BLaER1 (cell line): ENCODE data around the gene WWC1.

ENCODE experiments used
- H3K27ac ChIP-seq: shearing (Covaris generic); formaldehyde crosslinking; 2 replicates; pipeline ENCODE4 v1.8.1; 2022
- H3K27me3 ChIP-seq: shearing (Covaris generic); formaldehyde crosslinking; 2 replicates; pipeline ENCODE4 v1.8.1; 2022
- H3K36me3 ChIP-seq: shearing (Covaris generic); formaldehyde crosslinking; 2 replicates; pipeline ENCODE4 v1.8.1; 2022
- H3K4me1 ChIP-seq: shearing (Covaris generic); formaldehyde crosslinking; 2 replicates; pipeline ENCODE4 v1.8.1; 2022
- H3K4me2 ChIP-seq: shearing (Covaris generic); formaldehyde crosslinking; 2 replicates; pipeline ENCODE4 v1.8.1; 2022
- H3K4me3 ChIP-seq: shearing (Covaris generic); formaldehyde crosslinking; 2 replicates; pipeline ENCODE4 v1.8.1; 2022
- H3K9ac ChIP-seq: shearing (Covaris generic); formaldehyde crosslinking; 2 replicates; pipeline ENCODE4 v1.8.1; 2022
- H3K9me3 ChIP-seq: shearing (Covaris generic); formaldehyde crosslinking; 2 replicates; pipeline ENCODE4 v1.8.1; 2022
- H4K20me1 ChIP-seq: shearing (Covaris generic); formaldehyde crosslinking; 2 replicates; pipeline ENCODE4 v1.8.1; 2022
- Cebpa-rat ChIP-seq: shearing (Covaris generic); IDR thresholded peaks from 2 replicates; pipeline ENCODE4 v1.8.1; 2022

WWC1 gene

GRCh38 chr5:168266016-168266415 is 25.4 kb upstream of the WWC1 start:
- H3K4me2 ChIP-seq, result no peak overlapping the region
- H3K27me3 ChIP-seq, result no peaks in the 10 kb centered on the region
- H3K9ac ChIP-seq, result no peak overlapping the region
- H3K9me3 ChIP-seq, result no peaks in the 10 kb centered on the region
- H3K4me1 ChIP-seq, result peaks cover 17% of the 10 kb centered on the region
- no peak for TF ChIP-seq Cebpa-rat
- no peak overlapping the region for H3K4me3 ChIP-seq
- H4K20me1 ChIP-seq, result no peaks in the 10 kb centered on the region
- H3K36me3 ChIP-seq, result peaks cover 32% of the 10 kb centered on the region
- H3K27ac ChIP-seq, result no peak overlapping the region

- Histone ChIP-seq H3K4me2 (peak overlapping the region; percentile 80), H3K27ac (no peak overlapping the region), H3K9ac (no peak overlapping the region)
Observed at GRCh38 chr5:168268949-168269936, 22.2 kb upstream of the WWC1 start.

GRCh38 chr5:168269937-168270330 is 21.5 kb upstream of the WWC1 start:
- no peaks in the 10 kb centered on the region for H3K36me3 ChIP-seq
- no peak overlapping the region for H3K27ac ChIP-seq
- H3K9ac ChIP-seq, result no peak overlapping the region
- H3K27me3 ChIP-seq, result no peaks in the 10 kb centered on the region
- H3K4me1 ChIP-seq, result peaks cover 17% of the 10 kb centered on the region
- H3K4me3 ChIP-seq, result no peak overlapping the region
- no peak for TF ChIP-seq Cebpa-rat
- no peaks in the 10 kb centered on the region for H4K20me1 ChIP-seq
- peak overlapping the region; percentile 80 for H3K4me2 ChIP-seq
- H3K9me3 ChIP-seq, result no peaks in the 10 kb centered on the region

More at GRCh38 chr5:168268949-168269936, 22.2 kb upstream of the WWC1 start:
- Histone ChIP-seq H3K36me3 (peaks cover 6% of the 10 kb centered on the region; the same call in 1 of the 2 replicates), H4K20me1 (no peaks in the 10 kb centered on the region), H3K27me3 (no peaks in the 10 kb centered on the region), H3K9me3 (no peaks in the 10 kb centered on the region), H3K4me1 (peaks cover 17% of the 10 kb centered on the region), H3K4me3 (peak overlapping the region; percentile 43; the same call in 1 of the 2 replicates)
- no peak for TF ChIP-seq Cebpa-rat

DNA sequence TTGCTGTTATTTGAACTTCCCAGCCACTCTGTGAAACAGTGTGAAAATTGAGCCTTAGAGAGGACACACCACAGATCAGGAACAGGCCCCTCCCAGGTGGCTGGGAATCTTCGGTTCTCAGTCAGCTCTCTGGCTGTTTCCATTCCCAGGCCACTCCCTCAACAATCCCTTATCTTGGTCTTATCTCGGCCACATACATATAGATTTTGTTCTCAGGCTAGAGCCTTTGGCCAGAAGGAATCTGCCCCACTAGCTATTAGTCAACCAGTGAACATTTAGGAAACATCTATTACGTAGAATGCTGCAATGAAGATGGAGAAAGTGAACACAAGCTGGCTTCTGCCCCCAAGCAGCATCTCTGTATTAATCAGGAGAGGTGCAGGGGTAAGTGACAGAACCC is 21.0 kb upstream of the WWC1 start:
- Histone ChIP-seq H3K4me1 (peaks cover 17% of the 10 kb centered on the region), H3K27me3 (no peaks in the 10 kb centered on the region), H4K20me1 (no peaks in the 10 kb centered on the region), H3K36me3 (no peaks in the 10 kb centered on the region), H3K9me3 (no peaks in the 10 kb centered on the region), H3K4me2 (no peak overlapping the region), H3K27ac (no peak overlapping the region), H3K9ac (no peak overlapping the region), H3K4me3 (no peak overlapping the region)
- TF ChIP-seq Cebpa-rat, result no peak

DNA sequence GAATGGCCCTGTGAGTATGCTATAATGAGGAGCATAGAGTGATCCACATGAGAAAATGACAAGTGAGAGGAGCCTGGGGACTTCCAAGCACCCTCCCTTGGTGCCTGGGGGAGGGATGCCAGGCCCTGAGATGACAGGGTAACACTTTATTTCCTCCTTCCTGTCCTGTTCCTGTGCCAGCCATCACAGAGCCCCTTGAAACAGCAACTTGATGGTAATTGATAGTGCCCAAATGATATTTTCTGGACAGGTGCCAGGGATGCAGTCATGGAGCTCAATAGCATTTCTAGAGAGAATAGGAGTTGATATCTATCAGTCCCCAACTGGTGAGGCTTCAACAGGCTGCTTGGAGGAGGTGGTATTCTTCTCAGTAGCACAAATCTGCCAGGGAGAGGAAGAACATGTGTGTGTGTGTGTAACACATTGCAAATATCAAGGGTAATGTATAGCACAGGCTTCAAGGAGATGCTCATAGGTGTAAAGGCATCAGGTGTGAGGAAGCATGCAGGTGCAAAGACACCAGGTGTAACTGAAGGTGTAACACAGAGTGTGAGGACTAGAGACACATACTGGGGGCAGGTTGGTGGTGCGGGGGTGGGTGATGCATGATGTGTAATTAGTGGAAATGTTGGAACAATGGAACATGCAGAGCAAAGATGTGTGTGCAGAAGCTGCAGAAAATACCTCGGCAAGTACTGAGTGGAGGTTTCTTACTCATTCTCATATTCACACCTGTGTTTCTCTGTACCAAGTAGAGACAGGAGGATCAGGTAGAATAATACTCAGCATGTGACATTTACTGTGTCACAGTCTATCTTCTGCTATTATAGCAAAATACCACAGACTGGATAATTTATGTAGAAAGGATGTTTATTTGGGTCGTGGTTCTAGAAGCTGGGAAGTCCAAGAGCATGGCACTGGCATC is 18.1 kb upstream of the WWC1 start:
- H3K27me3 ChIP-seq, result no peaks in the 10 kb centered on the region
- H3K4me1 ChIP-seq, result peaks cover 17% of the 10 kb centered on the region
- H4K20me1 ChIP-seq, result no peaks in the 10 kb centered on the region
- TF ChIP-seq Cebpa-rat, result no peak
- H3K9ac ChIP-seq, result no peak overlapping the region
- H3K27ac ChIP-seq, result no peak overlapping the region
- no peaks in the 10 kb centered on the region for H3K36me3 ChIP-seq
- H3K9me3 ChIP-seq, result no peaks in the 10 kb centered on the region
- H3K4me2 ChIP-seq, result no peak overlapping the region
- no peak overlapping the region for H3K4me3 ChIP-seq

- Histone ChIP-seq H3K36me3 (no peaks in the 10 kb centered on the region), H3K4me3 (no peak overlapping the region), H3K9me3 (no peaks in the 10 kb centered on the region), H3K4me1 (peaks cover 11% of the 10 kb centered on the region), H4K20me1 (no peaks in the 10 kb centered on the region), H3K27me3 (no peaks in the 10 kb centered on the region), H3K27ac (no peak overlapping the region), H3K4me2 (no peak overlapping the region), H3K9ac (no peak overlapping the region)
- no peak for TF ChIP-seq Cebpa-rat
Observed at GRCh38 chr5:168274406-168274805, 17.0 kb upstream of the WWC1 start.

- Histone ChIP-seq H3K27me3 (no peaks in the 10 kb centered on the region), H3K4me2 (no peak overlapping the region), H3K4me1 (no peaks in the 10 kb centered on the region), H4K20me1 (no peaks in the 10 kb centered on the region), H3K9ac (no peak overlapping the region), H3K4me3 (no peak overlapping the region), H3K27ac (no peak overlapping the region), H3K36me3 (no peaks in the 10 kb centered on the region), H3K9me3 (no peaks in the 10 kb centered on the region)
- no peak for TF ChIP-seq Cebpa-rat
Observed at GRCh38 chr5:168275940-168276339, 15.5 kb upstream of the WWC1 start.

GRCh38 chr5:168282120-168282519 is 9.3 kb upstream of the WWC1 start:
- H3K27ac ChIP-seq, result no peak overlapping the region
- no peak overlapping the region for H3K4me2 ChIP-seq
- H3K36me3 ChIP-seq, result no peaks in the 10 kb centered on the region
- no peak overlapping the region for H3K9ac ChIP-seq
- TF ChIP-seq Cebpa-rat, result no peak
- no peaks in the 10 kb centered on the region for H4K20me1 ChIP-seq
- peaks cover 23% of the 10 kb centered on the region for H3K9me3 ChIP-seq
- no peaks in the 10 kb centered on the region for H3K27me3 ChIP-seq
- peaks cover 14% of the 10 kb centered on the region for H3K4me1 ChIP-seq
- H3K4me3 ChIP-seq, result no peak overlapping the region

DNA sequence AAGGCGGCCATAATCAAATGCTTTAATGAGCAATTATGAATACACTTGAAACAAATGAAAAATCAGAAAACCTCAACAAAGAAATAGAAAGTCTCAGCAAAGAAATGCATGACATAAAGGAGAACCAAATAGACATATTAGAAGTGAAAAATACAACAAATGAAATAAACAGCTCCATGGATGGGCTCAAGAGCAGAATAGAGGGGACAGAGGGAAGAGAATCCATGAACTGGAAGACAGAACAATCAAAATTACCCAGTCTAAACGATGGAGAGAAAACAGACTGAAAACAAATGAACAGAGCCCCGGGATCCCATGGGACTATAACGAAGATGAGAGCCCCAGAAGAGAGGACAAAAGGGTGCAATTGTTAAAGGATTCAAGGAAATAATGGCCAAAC is 6.6 kb upstream of the WWC1 start:
- Histone ChIP-seq H3K27ac (no peak overlapping the region), H3K4me2 (no peak overlapping the region), H3K4me1 (peaks cover 17% of the 10 kb centered on the region), H3K4me3 (no peak overlapping the region), H3K36me3 (no peaks in the 10 kb centered on the region), H3K27me3 (no peaks in the 10 kb centered on the region), H3K9ac (no peak overlapping the region), H4K20me1 (no peaks in the 10 kb centered on the region), H3K9me3 (peaks cover 23% of the 10 kb centered on the region)
- no peak for TF ChIP-seq Cebpa-rat
